Uterus (tissue), 2 donors: ENCODE measurements around the gene CYP2J2.

ENCODE experiments used
- CTCF ChIP-seq, 4 experiments: fragments of 200-600 bp in 2 of 4; fragments of 450-650 bp in 2 of 4; sonication (generic) in 2 of 4; IDR thresholded peaks; one replicate each; pipeline ENCODE4 v1.5.1; 2016 to 2019; ENCODE audit warnings: antibody characterized with exemption in 4 of 4, mild to moderate bottlenecking in 2 of 4, moderate library complexity in 1 of 4
- POLR2A ChIP-seq, 2 donors: fragments of 450-650 bp; IDR thresholded peaks; one replicate each; pipeline ENCODE4 v1.6.1; 2016; ENCODE audit warnings: antibody characterized with exemption in 2 of 2, mild to moderate bottlenecking in 1 of 2, moderate library complexity in 1 of 2

GRCh38 chr1:59845091-59845490 lies 81.5 kb downstream of the CYP2J2 start:
- TF ChIP-seq POLR2A (IDR thresholded peaks at IDR 0.05), result no peak
- no peak for TF ChIP-seq CTCF (IDR thresholded peaks at IDR 0.05)
